ENCODE data around the gene PLK3. TPM values are rescaled to one million over a fixed set of nuclear protein-coding genes. Genes with fewer than 3 reads are reported as not detected.

Gene PLK3
- total and polyA plus RNA-seq, 2 of the 4 experiments (the other 2 are of a cell fraction) = 15.8 to 51.6 TPM

DNA sequence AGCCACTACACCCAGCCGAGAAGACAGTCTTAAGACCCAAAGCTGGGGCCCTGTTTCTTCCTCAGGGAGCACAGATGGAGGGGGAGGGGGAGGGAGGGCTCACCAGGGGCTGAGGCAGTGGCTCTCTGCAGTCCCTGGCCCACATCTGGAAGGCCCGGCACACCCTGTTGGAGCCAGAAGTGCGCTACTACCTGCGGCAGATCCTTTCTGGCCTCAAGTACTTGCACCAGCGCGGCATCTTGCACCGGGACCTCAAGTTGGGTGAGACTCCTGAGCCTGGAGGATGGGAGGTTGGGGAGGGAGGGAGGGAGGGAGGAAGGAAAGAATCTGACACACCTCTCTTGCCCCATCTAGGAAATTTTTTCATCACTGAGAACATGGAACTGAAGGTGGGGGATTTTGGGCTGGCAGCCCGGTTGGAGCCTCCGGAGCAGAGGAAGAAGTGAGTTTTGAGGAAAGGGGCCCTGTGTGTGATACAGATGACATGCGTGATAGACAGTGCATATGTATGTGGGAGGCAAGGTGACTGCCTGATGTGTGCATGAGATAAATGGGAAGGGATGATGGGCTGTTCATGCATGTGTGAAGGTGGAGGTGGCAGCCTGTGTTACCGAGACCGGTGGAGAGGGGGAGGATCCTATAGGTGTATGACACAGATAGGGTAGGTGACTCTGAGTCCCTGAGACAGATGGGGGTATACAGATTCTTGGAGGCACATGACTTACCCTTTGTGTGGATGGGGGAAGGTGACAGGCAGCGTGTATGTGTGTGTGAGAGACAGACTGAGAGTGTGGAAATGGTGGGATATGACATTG lies 1.5 kb downstream of the PLK3 start:
- Histone ChIP-seq H2AK5ac (ENCODE audit: low read depth, low read length) (peak overlapping the region; percentile 90), H2BK15ac (ENCODE audit: low read depth, low read length) (peak overlapping the region; percentile 4; the same call in 1 of the 3 replicates), H3K36me3 (ENCODE audit: control insufficient read depth, insufficient read depth, low read length) (peaks cover 36% of the 10 kb centered on the region), H3K9me3 (ENCODE audit: control insufficient read depth, insufficient read depth, low read length) (no peaks in the 10 kb centered on the region), H2AK9ac (replicated peaks; ENCODE audit: low read depth, low read length, poor library complexity) (peak overlapping the region; percentile 89), H3K18ac (ENCODE audit: low read depth, low read length) (peak overlapping the region; percentile 82), H3K4me1 (ENCODE audit: control insufficient read depth, insufficient read depth, low read length) (peaks cover 14% of the 10 kb centered on the region), H3K56ac (ENCODE audit: extremely low read depth, insufficient read depth, low read length) (no peak overlapping the region; the same call in 1 of the 2 replicates), H3K9ac (ENCODE audit: low read depth, low read length) (peak overlapping the region; percentile 87), H3K4me2 (ENCODE audit: low read depth, low read length) (peak overlapping the region; percentile 100), H4K5ac (ENCODE audit: low read depth, low read length) (peak overlapping the region; percentile 62), H2AFZ (replicated peaks; ENCODE audit: low read length, poor library complexity) (peak overlapping the region; percentile 66), H3K4me3 (ENCODE audit: insufficient read depth, low read depth, low read length) (peak overlapping the region; percentile 74), H2BK5ac (ENCODE audit: low read depth, low read length, poor library complexity, severe bottlenecking) (peak overlapping the region; percentile 78), H3K9me1 (ENCODE audit: insufficient read depth, low read length) (peaks cover 9% of the 10 kb centered on the region), H3K27me3 (ENCODE audit: control insufficient read depth, insufficient read depth, low read length) (no peaks in the 10 kb centered on the region), H3K14ac (replicated peaks; ENCODE audit: low read depth, low read length) (peak overlapping the region; percentile 97), H4K20me1 (ENCODE audit: insufficient read depth, low read length) (peaks cover 21% of the 10 kb centered on the region), H4K8ac (ENCODE audit: low read depth in 2 of 2, low read length in 2 of 2) (no peak overlapping the region; a peak in 1 of 4 replicates), H3K23ac (ENCODE audit: low read depth, low read length) (peak overlapping the region; percentile 91), H3K27ac (ENCODE audit: insufficient read depth, low read length) (peak overlapping the region; percentile 67), H2BK120ac (ENCODE audit: low read depth, low read length) (peak overlapping the region; percentile 28), H2BK20ac (ENCODE audit: low read depth, low read length) (no peak overlapping the region), H4K91ac (ENCODE audit: insufficient read depth, low read depth, low read length) (peak overlapping the region; percentile 5; the same call in 1 of the 2 replicates), H3K79me1 (ENCODE audit: low read depth in 1 of 2, low read length in 2 of 2) (peaks cover 14 to 38% of the 10 kb centered on the region in 2 experiments; a peak in 3 of 4 replicates), H3K4ac (ENCODE audit: low read depth, low read length) (peak overlapping the region; percentile 95)
- ATAC-seq (ENCODE audit: low read depth) = no peak
- in situ Hi-C loops (cut with MboI; ENCODE audit: low sequenced_read_pairs) = no loop called here
- intact Hi-C loops (cut with micrococcal nuclease) = loop anchor here (10.0 kb wide), 1 partner anchor 503 kb away; no protein-coding TSS in a partner anchor
- dilution Hi-C loops (cut with HindIII; ENCODE audit: low sequenced_read_pairs, unreplicated experiment) = no loop called here
- ChIA-PET POLR2A (ENCODE audit: unreplicated experiment) (interaction anchor here (0.6 to 0.7 kb wide), 2 partner anchors 12 to 17 kb away, joined by 5 read pairs; no protein-coding TSS in a partner anchor), CTCF (interaction anchor here (0.6 kb wide), 1 partner anchor 35 kb away, joined by 3 read pairs; no protein-coding TSS in a partner anchor)
- no peak for TF ChIP-seq BHLHE40 (IDR thresholded peaks at IDR 0.05; ENCODE audit: low read depth, low read length)
- TF ChIP-seq MAZ (IDR thresholded peaks at IDR 0.05; ENCODE audit: borderline replicate concordance, low read depth, low read length) = no peak
- TF ChIP-seq MXI1 (IDR thresholded peaks at IDR 0.05; ENCODE audit: borderline replicate concordance, low read depth, low read length) = no peak
- TF ChIP-seq, protein P1, sequence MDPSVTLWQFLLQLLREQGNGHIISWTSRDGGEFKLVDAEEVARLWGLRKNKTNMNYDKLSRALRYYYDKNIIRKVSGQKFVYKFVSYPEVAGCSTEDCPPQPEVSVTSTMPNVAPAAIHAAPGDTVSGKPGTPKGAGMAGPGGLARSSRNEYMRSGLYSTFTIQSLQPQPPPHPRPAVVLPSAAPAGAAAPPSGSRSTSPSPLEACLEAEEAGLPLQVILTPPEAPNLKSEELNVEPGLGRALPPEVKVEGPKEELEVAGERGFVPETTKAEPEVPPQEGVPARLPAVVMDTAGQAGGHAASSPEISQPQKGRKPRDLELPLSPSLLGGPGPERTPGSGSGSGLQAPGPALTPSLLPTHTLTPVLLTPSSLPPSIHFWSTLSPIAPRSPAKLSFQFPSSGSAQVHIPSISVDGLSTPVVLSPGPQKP (IDR thresholded peaks at IDR 0.05; ENCODE audit: borderline replicate concordance, low read depth, low read length) = no peak
- no peak for TF ChIP-seq CHD1 (IDR thresholded peaks at IDR 0.05; ENCODE audit: low read depth, low read length)
- no peak for TF ChIP-seq CEBPB (IDR thresholded peaks at IDR 0.05; ENCODE audit: low read depth, low read length)
- TF ChIP-seq MAFK (IDR thresholded peaks at IDR 0.05; ENCODE audit: low read depth, low read length) = no peak
- no peak for TF ChIP-seq FOS (IDR thresholded peaks at IDR 0.05; ENCODE audit: low read depth, low read length)
- no peak for TF ChIP-seq USF2 (IDR thresholded peaks at IDR 0.05; ENCODE audit: low read depth, low read length)
- DNase-seq = no peak
- no TSS peak for BruUV-seq (replicated peaks)
- WGBS, 2 experiments (ENCODE audit: extremely low coverage in 2 of 2, insufficient read length in 1 of 2) = 33% methylated on average over 4 of the region's 13 CpGs; no CpG with 5 or more reads in 1 of the 2 experiments
